Measurements from ENCODE around the gene ROR1.

DNA sequence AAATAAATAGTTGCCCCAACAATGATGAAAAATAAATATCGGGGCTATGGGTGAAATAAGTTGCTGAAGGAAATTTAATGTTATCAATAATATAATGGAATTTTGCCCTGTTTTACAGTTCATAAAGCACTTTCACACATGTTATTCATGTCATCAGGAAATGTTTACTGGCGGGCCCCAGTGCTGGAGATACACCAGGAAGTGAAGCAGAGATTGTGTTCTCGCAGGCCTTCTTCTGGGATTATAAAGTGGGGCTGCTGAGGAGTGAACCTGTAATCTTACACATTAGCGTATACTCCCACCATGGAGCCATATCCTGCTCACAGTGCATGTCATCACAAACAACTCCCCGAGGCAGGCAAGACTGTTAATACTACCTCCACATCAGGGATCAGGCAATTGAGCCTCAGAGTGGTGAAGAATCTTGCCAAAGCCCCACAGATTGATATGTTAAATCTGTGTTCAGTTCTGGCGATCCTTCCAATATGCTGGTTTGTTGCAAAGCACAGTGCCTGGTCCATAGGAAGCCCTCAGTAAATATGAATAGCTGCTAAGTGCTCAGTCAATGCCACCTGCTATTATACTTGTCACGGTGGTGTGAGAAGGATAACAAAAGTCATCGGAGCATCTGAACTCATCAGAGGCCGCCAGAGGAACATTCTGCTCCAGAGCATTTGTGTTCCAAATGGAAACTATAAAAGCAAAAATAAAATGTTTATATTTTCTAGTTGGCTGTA is 325.2 kb downstream of the ROR1 start:
- TF ChIP-seq POLR2A (IDR thresholded peaks at IDR 0.05; ENCODE audit: extremely low read depth, insufficient read length): no peak
- TF ChIP-seq, protein P1, sequence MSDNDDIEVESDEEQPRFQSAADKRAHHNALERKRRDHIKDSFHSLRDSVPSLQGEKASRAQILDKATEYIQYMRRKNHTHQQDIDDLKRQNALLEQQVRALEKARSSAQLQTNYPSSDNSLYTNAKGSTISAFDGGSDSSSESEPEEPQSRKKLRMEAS (IDR thresholded peaks at IDR 0.05; ENCODE audit: low read depth, low read length): no peak
